HG03565 (cell line): ENCODE data around the gene FOXC1.

Experiments used
- ATAC-seq: cut with Tn5 transposase; IDR thresholded peaks from one replicate; pipeline ENCODE4 v1.9.1; 2021; ENCODE audit warnings: mild to moderate bottlenecking, moderate library complexity; ENCODE audit not compliant: unreplicated experiment

Gene FOXC1

DNA sequence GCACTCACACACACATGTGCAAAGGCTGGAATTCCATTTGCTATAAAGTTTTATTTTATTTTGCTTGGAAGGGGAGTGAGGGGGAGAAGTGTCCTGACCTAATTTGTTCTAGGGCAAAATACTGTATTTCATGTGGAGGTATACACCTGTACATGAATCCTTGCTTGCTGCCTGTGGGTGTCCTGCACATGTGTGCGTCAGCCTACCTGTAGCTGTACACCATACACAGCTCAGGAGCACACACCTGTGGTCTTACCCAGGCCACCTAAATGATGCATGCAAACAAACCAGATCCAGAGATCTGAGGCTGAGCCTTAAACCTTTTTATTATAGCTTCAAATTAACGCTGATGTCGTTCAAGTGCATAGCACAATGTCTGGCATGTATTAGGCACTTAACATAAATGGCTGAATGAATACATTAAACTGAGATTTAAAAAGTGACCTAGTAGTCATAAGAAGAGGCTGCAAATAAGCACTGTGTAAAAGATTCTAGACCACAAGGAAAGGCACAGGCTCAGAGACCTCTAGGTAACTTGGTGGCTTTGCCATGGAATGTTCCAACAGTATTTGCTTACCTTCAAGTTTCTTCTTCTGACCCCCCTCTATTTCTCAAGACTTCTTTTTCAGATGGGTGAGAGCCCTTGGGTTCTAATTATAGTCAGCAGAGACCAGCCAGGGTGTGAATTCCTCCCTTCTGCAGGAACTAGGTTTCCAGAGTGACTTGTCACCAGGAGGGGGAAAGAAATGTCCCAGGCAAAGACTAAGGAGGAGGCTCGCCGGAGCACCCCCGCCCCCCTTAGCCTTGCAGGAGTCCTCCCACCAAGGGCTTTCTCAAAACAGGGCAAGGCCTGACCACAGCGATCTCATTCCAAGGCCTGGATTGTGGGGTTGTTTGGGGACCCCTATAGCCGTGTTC lies 13.4 kb downstream of the FOXC1 start:
- ATAC-seq = no peak

DNA sequence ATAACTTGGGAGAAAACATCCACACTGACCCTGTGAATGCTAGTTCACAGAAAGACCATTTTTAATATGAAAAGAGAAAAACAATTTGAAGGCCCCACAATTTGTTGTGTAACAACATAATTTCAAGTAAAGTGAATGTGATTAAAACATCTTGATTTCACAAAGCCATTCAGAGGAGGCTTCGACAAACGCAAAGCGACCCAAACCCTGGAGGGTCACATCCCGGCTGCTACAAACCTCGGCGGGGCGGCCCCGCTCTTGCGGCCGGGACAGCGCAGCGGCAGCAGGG lies 14.0 kb downstream of the FOXC1 start:
- ATAC-seq = no peak

DNA sequence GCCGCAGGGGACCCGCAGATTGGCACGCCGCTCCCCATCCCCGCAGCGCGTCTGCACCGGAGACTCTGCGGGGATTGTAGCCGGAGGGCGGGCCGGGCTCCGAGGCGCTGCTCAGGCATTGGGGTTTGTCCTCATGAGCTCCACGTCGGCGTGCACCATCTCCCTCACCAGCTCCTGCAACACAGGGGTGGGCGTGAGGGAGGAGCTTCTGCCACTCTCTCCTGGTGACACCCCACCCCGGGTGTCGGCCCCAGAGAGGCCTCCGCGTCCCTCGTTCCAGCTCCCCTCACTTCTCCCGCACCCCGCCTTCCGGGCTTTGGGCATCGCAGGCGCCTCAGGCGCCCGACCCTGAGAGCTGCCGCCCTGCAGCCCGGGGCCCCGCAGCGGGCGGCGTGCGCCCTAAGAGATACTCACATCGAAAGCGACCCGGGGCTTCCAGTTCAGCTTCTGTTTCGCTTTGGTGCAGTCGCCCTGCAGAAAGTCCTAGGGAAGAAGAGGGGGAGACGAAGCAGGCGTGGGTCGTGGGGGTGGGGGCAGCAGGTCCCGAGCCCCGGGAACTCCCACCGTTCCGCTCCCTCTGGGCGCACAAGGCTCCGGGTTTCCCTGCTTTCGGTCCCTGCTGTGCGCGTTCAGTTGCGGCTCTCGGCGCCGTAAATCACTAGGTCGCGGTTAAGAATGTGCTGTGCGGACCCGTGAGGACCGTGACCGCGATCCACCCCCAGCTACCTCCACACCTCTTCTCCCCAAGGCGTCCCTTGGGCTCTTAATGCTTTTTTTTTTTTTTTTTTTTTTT lies 14.5 kb downstream of the FOXC1 start:
- ATAC-seq = no peak

DNA sequence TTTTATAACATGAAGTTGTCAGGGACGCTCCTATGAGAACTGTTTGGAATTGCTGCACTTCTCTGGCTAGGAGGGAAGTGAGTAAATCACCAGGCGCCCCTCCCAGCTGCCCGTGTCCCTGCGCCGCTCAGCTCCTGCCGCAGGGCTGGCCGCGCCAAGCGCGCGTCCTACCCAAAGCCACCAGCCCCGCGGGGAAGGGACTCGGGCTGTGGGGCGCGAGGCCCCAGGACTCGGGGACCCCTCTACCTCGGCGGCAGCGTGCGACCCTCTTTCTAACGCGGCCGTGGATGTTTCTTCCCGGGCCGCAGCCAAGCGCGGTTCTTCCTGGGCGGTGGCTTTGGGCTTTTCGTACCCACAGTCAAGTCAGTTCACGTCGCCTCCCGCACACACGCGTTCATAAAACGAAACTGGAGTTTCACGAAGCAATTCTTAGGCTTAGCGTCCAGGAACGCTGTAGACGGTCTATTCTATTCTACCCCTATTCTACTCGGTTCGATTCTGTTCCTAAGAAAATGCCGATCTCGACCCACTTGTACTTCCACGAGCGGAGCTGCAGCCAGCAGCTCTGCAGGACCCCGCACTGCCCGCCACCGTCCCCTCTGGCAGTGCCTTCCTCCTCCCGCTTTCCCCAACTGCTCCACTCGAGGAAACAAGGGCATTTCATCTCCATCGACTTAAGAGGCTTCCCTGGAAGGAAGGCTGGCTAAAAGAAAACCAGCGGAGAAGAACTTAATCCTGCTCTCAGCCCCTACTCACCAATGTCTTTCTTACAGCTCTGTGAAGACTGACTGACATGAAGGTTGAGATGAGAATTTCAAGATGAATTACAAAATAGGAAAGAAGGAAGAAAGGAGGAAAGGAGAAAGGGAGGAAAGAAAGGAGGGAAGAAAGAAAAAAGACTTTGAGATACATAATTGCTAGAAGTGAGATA lies 15.4 kb downstream of the FOXC1 start:
- ATAC-seq = no peak

DNA sequence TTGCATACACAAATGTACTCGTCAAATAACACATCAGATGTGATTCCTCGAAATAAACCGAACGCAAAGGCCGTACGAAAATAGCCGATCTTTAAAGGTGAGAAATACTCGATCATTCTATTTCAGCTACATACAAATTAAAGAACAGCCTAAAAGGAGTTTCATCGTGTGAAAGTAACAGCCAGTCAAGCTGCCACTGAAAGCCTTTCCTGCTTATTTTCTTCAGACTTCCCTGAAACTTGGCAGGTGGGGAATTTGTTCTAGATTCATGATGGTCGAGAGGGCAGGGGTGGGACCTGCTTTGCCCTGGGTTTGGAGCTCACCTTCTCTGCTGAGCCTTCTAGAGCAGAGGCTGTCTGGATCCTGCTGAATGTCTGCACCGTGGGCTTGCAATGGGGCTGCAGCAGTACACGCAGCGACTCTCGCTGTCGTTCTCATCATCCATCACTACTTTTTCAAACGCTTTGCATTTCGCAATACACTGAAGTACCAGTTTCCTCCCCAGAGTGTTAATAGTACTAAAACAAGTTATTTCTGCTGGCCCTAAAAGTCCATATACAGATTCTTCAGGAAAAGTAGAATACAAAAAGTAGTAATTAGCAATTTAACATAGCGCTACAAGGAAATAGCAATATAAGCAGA lies 16.2 kb downstream of the FOXC1 start:
- ATAC-seq = no peak

DNA sequence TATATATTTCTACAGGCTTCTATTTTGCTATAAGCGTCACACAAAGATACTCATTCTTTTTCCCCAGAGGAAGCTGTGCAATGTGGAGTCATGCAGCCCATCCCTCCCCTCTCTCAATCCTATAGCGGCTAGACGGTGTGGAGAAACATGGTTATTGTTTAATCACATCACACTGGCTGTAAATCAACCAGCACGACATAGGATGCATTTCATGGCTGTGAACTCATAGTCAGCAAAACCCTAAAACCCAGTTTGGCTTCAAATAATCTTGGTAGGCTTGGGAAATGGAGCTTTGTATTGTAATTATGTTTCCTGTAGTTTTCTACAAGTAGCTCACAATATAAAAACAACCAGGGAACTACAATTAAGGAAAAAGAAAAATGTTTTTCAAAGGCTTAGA lies 16.8 kb downstream of the FOXC1 start:
- no peak for ATAC-seq

DNA sequence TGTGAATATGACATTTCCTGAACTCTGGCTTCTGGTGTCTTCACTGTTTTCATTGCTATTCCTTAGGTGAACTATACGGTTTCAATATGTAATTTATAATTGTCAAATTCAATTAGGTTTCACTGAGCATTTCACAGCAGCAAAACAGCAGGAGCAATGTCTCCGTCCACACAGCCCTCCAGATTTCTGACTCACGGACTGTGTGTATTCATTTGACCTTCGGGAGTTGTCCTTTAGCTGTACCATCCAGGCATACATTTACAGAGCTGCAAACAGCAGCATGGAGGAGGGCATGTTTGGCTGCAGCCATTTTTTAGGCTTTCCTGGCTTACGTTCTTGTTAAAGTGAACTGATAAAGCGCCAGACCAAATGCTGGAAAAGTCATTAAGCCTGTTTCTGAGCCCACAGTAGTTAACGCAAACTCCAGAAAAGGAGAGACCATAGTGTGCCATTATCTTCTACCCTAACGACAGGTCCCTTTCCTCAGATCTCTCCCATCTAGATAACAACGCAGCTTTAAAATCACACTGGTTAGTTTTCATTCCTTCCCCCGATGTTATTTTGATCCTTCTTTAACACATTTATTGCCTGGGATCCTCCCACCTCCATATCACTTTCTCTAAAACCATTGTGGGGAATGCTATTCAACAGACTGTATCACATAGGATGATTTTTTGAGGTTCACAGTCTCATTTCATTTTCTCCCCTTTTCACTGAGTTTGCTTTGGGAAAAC lies 18.3 kb downstream of the FOXC1 start:
- ATAC-seq = no peak

DNA sequence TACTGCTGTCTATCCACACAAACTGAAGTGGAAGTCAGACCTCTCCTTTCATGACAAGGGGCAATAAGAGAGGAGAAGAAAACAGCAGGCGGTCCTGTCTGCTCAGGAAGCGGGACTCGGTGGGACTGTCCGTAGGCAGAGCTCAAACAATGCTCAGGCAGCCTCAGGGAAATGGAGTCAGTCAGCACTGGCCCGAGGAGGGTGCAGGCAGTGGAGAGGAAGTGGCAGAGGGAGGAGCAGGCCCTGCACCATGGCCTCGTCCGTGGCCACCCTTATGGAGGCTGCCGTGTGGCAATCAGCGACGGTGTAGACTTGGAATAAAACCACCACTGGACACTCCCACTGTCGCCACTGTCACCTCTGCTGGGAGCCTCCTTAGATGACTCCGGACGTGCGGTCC lies 19.6 kb downstream of the FOXC1 start:
- no peak for ATAC-seq

DNA sequence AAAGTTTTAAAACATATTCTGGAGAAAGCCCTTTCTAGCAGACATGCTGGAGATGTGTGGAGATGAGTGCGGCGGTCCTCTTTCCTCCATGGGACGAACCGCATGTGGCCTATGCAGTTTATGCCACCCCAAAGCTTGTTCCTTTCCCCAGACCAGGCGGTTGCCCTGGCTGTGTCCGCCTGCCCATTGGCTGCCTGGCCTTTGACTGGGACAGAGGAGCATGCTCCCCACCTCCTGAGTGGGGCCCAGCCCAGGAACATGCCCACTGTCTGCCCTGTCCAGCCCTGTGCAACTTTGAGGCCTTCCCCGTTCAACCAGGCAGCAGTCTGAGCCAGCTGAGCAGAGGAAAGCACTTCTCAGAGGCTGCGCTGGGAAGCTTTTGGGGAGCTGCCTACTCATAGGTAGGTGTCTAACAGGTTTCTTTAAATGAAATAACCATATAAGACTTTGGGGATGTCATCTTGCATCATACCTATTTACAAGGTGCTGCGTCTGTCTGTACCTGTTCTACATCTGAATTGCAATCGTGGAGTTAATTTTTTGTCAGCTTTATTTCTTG lies 20.6 kb downstream of the FOXC1 start:
- ATAC-seq = no peak

DNA sequence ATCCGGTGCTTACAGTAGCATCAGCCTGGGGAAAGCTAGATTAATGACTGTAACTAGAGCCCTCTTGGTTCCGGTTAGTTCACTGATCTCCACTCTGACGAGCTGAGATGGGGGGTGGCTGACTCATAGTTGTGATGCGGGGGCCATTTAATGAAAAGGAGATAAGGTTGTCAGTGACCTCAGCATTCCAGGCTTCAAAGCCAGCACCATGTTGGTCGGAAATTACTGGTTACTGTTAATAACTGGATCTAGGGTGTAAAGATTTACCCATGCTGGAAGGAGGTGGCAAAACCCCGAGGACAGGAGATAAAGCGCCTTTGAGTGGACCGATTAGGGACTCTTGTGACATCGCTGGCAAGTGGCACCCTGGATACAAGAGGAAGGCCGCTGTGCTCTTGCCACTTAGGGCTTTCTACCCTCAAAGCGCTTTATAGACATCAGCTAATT lies 21.1 kb downstream of the FOXC1 start:
- no peak for ATAC-seq

DNA sequence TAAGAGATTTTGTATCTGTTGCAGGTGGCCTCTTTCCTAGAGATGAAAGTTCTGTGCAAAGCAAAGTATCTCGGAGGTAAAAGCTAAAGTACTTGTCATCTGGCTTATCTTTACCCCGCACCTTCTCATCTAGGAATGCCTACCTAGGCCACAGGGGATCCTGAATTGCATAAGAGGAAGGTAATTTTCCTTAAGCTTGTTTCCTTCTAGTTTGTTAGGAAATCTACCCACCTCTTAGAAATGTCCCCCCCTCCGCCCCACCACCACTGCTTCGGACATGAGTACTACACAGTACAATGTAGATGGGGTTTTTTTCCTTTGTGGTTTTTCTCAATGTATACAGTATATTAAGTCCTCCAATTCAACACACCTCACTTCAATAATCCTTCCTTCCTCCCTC lies 21.5 kb downstream of the FOXC1 start:
- ATAC-seq = no peak

DNA sequence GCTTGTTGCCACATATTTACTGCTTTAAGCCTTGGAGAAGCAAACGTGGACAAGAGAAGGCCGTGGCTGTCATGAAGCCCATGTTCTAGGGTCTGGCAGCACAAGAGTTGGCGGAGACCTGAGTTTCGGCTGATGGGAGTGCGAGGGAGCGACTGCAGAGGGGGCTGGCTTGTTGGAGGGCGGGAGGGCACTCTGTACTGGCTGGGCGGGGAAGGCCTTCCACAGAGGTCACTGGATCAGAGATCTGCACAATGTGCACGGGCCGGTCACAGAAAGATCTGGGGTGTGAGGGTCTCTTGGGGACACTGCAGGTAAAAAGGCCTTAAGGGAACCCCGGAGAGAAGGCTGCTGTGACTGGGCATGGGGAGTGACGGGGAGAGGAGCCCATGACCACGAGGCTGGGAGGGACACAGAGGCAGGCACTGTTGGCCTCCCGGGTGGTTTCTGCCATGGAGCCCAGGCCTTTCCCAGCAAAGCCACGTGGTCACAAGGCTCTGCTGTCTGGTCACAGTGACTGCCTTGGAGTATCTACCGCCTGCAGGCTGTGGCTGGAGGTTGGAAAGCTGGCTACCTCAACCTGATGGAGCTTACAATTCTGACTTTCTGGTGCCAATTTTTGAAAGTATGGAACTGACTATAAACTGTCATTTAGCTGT lies 23.8 kb downstream of the FOXC1 start:
- ATAC-seq = no peak

DNA sequence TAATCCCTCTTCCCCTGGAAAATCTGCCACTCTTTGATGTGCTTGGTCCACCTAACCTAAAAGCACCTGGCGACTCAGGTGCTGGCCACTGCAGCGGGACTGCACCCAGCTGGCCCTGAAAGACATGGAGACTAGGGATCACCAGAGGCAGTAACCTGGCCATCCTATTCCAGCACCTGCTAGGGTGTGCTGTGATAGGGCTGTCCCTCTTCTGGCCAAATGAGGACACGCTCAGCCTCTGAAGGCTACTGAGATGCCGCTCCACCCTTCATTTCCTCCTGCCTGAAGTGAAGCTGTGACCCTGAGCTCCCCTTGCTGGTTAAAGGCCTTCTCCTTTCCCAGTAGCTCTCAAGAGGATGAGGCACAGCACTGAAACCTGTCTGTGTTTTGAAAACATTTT lies 24.4 kb downstream of the FOXC1 start:
- no peak for ATAC-seq

DNA sequence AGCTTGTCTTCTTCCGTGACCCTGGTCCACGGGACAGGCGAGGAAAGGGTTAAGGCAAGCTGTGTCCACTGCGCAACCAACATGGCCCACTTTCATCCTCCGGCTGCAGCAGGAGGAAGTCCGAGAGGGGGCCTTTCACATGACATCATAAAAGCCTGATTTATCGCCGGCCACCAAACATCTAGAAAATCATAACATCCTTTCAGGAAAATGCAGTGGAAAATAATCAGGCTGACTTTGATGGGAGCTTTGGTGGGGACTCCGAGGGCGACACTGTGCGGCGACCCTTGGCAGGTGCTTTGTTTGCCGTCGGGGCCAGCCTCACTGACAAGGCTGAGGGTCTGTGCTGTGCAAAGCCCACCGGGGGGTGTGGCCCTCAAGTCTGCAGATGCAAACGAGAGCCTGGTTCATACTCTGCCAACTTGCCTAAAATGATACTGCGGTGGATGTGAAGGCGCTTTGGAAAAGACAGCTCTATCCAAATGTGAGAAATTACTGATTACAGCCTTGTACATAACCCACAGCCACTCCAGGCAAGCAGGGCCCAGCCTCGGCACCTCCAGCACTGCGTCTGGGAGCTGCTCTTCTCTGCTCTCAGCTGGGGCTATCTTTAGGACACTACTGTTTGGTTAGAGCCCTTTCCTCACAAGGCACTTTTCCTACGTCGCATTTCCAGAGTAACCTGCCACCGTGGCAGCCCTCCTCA lies 25.7 kb downstream of the FOXC1 start:
- no peak for ATAC-seq

DNA sequence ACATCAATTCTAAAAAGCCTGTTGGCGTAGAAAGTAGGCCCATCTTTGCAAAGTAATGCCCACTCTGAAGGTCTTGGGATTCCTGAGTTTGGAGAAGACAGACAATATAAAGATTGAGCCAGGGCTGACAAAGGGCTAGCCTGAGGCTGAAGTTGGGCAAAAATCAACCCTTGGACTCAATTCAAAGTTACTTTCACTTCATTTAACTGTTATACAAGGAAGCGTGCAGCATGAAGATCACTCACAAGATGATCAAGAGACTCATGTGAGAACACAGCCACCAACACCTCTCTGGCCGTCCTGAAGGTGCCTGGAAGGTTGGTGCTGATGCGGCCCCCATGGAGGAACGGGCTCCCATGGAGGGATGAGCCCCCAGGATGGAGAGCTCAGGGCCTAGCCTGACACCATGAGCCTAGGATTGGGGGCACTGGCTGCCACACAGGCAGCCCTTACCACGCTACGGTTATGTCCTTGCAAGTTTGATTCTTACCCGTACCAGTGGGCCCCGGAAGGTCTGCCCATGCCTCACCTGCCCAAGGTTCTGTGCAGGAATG lies 26.6 kb downstream of the FOXC1 start:
- no peak for ATAC-seq

DNA sequence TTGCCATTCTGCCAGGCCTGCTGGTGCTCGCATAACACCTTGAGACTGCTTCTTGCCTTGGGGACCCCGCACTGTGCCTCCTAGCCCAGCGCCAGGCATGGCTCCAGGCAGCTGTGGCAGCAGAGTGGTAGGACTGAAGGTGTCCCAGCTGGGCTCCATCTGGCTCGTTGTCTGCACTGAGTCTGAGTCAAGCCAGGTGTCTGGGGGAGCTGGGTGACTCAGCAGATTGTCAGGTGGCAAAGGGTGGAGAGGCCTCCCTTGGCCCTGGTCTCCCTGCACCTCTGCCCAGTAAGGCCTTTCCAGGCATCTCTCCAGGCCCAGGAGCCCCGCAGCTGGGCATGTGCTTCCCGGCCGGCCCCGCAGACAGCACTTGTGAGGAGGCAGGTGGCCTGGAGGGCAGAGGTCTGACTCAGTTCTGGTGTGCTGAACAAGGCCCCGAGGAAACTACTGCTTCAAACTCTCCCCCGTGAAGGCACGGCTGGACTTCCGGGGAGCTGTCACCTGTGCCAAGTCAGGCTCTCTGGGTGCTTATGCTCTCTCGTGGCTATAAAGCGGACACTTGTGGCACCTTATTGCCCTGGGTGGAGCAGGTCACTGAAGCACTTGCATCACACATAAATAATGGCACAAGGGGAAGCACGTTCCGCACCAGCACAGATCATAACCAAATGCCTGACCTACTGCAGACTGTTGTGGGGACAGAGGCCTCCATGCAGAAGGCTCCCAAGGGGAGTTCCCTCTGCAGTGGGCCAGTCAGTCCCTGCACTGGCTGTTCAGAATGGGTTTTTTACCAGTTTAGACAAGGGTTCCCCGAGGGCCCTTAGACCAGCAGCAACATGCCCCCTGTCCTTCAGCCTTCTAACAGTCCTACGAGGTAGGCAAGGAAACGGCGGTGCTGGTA lies 27.5 kb downstream of the FOXC1 start:
- no peak for ATAC-seq

DNA sequence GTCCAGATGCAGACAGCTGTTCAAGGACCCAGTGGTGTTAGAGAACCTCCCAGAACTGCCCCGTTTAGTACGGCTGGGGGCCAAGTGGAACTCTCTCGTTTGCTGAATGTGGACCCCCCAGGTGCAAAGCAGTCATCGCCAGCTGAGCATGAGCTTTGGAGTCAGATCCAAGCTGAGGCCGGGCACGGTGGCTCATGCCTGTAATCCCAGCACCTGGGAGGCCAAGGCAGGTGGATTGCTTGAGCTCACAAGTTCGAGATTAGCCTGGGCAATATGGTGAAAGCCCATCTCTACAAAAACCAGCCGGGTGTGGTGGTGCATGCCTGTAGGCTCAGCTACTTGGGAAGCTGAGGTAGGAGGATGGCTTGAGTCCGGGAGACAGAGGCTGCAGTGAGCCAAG lies 29.7 kb downstream of the FOXC1 start:
- ATAC-seq = no peak
